ENCODE measurements around the gene MCL1. TPM values are rescaled to one million over a fixed set of nuclear protein-coding genes. Genes with fewer than 3 reads are reported as not detected.

MCL1 gene
- total and polyA plus RNA-seq, 2 of the 13 experiments (the other 11 are each of a cell fraction or from before 2014, with no cell fraction given): 69.5 to 125 TPM

- ChIA-PET CTCF (ENCODE audit: low intra/inter-chr PET ratio, low total read pairs) (no interaction called here), POLR2A (interaction anchor here (0.8 to 2.6 kb wide), 3 partner anchors 31 to 48 kb away, joined by 4 to 12 read pairs (median 6); partner anchors contain the start of gene MCL1)
- Histone ChIP-seq H3K27me3 (ENCODE audit: control insufficient read depth in 1 of 2, insufficient read depth in 2 of 2, low read length in 2 of 2) (no peaks in the 10 kb centered on the region), H3K4me1 (ENCODE audit: insufficient read depth, low read length) (peaks cover 69% of the 10 kb centered on the region), H3K36me3 (replicated peaks in 1 of 2; ENCODE audit: control insufficient read depth in 1 of 2, insufficient read depth in 2 of 2, low read length in 2 of 2) (peaks cover 0 to 8% of the 10 kb centered on the region in 2 experiments; a peak in 3 of 5 replicates), H3K4me3 (replicated peaks in 1 of 3; ENCODE audit: insufficient read depth in 1 of 3, low read depth in 2 of 3, low read length in 3 of 3) (no peak overlapping the region), H3K9ac (ENCODE audit: insufficient read depth, low read depth, low read length) (peak overlapping the region; percentile 84), H3K4me2 (ENCODE audit: low read depth, low read length) (peak overlapping the region; percentile 68), H3K27ac (ENCODE audit: extremely low read length, insufficient read depth, low read length) (peak overlapping the region; percentile 95), H2AFZ (ENCODE audit: low read length) (no peak overlapping the region), H3K9me3 (ENCODE audit: low read length) (no peaks in the 10 kb centered on the region), H4K20me1 (ENCODE audit: insufficient read depth, low read length) (no peaks in the 10 kb centered on the region), H3K79me2 (ENCODE audit: insufficient read depth, low read length) (peaks cover 3% of the 10 kb centered on the region)
- BruUV-seq (replicated peaks): no TSS peak
- no peak for DNase-seq (ENCODE audit: low spot score)
- WGBS (ENCODE audit: low lambda C conversion rate): 95% methylated on average over 3 of the region's 4 CpGs
- in situ Hi-C loops (cut with HindIII; ENCODE audit: extremely low pct_ligation_motif_present, low pct_unique_long_range_greater_than_20kb) (no loop called here), intact Hi-C loops (cut with micrococcal nuclease; ENCODE audit: unreplicated experiment) (loop anchor here (5.0 kb wide), 1 partner anchor 33 kb away; the partner anchor contains the start of gene MCL1)
- TF ChIP-seq ZNF563 (CRISPR knock-in tag; IDR thresholded peaks at IDR 0.05) (no peak), ZNF770 (CRISPR knock-in tag; IDR thresholded peaks at IDR 0.05) (peak; percentile 66), STAT6 (CRISPR knock-in tag; IDR thresholded peaks at IDR 0.05; ENCODE audit: borderline replicate concordance) (no peak), PRDM15 (CRISPR knock-in tag; IDR thresholded peaks at IDR 0.05) (no peak), ZNF343 (CRISPR knock-in tag; IDR thresholded peaks at IDR 0.05) (no peak), ZNF552 (CRISPR knock-in tag; IDR thresholded peaks at IDR 0.05; ENCODE audit: borderline replicate concordance) (no peak), GTF2F1 (IDR thresholded peaks at IDR 0.05; ENCODE audit: low read length) (no peak), AFF4 (CRISPR knock-in tag; IDR thresholded peaks at IDR 0.05) (no peak), RFX1 (IDR thresholded peaks at IDR 0.05) (no peak)
- ATAC-seq: no peak
- FAIRE-seq: no peak
Measured at GRCh38 chr1:150610576-150610975, 31.2 kb upstream of the MCL1 start.
